ENCODE measurements around the gene SCN5A. TPM values are rescaled to one million over a fixed set of nuclear protein-coding genes. Genes with fewer than 3 reads are reported as not detected.

SCN5A gene
- total and polyA plus RNA-seq, 2 donors (not counting 1 experiment from before 2014, with no cell fraction given): 0.20 to 0.37 TPM

DNA sequence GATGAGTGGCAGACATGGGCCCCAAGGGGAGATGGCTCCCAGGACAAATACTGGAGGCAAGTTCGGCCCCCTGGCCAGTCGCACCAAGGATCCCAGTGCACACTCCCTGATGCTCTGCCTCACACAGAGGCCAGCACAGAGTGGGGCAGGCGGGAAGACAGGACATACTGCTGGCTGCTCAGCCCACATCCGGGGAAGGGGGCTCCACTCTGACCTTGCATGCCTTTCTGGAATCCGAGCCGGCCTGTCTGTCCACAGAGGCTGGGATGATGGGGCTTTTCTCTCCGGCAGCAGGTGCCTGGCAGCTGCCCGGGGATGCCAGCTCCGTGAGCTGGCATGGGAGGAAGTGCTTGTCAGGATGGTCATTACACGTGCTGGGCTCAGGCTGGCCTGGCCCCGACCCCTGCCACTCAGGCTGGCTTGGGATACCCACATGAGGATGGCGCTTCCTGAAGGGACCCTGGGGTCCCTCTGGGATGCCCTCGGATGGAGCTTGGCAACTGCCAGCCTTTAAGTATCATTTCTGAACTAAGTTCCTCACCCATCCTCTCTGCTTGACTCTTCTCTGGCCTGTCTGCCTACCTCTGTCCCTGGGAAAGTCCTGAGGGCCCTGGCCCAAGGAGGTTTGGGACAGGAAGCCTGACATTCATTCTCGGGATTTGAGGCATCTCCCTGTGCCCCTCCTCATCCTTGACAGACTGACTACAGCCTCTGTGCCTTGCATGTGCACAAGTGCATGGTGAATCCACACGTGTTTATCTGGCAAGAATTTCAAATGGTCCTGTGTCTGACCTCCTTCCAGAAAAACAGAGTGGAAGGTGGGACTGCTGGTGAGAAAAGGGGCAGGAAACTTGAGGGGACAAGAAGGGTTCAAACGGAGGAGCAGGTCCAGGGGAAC, 106.8 kb downstream of the SCN5A start:
- DNase-seq (no peak), ATAC-seq (ENCODE audit: low read depth) (no peak)
- ChIA-PET CTCF (no interaction called here), POLR2A (no interaction called here)
- Mint-ChIP-seq H3K27me3 (no peaks in the 10 kb centered on the region), H3K27ac (no peak overlapping the region), H3K4me3 (no peak overlapping the region), H3K9me3 (ENCODE audit: insufficient read depth) (no peaks in the 10 kb centered on the region), H3K4me1 (no peaks in the 10 kb centered on the region)
- Histone ChIP-seq H4K20me1 (ENCODE audit: control insufficient read depth, insufficient read depth, low read length, poor library complexity, severe bottlenecking) (no peaks in the 10 kb centered on the region), H3K4me3 (ENCODE audit: control extremely low read depth in 1 of 5, extremely low read depth in 1 of 5, insufficient read depth in 1 of 5, low read depth in 2 of 5, low read length in 4 of 5) (no peak overlapping the region), H3K9ac (ENCODE audit: low read length) (no peak overlapping the region), H2AFZ (ENCODE audit: insufficient read depth, low read depth, low read length, poor library complexity, severe bottlenecking) (no peak overlapping the region), H3K27me3 (replicated peaks in 1 of 4; ENCODE audit: control extremely low read depth in 1 of 4, control insufficient read depth in 3 of 4, insufficient read depth in 4 of 4, low read length in 3 of 4) (no peaks in the 10 kb centered on the region), H3K79me2 (ENCODE audit: control insufficient read depth, insufficient read depth, low read length) (no peaks in the 10 kb centered on the region), H3K4me1 (ENCODE audit: control insufficient read depth in 2 of 2, insufficient read depth in 2 of 2, low read length in 2 of 2) (no peaks in the 10 kb centered on the region), H3K4me2 (replicated peaks; ENCODE audit: low read depth, low read length, poor library complexity, severe bottlenecking) (no peak overlapping the region), H3K9me3 (ENCODE audit: control extremely low read depth in 1 of 3, control insufficient read depth in 2 of 3, insufficient read depth in 1 of 3, low read length in 2 of 3) (no peaks in the 10 kb centered on the region), H3K27ac (ENCODE audit: low read length in 2 of 2) (no peak overlapping the region), H3K36me3 (replicated peaks in 1 of 2; ENCODE audit: control extremely low read depth in 1 of 2, control insufficient read depth in 1 of 2, extremely low read depth in 1 of 2, insufficient read depth in 2 of 2, low read length in 1 of 2) (no peaks in the 10 kb centered on the region)
- intact Hi-C loops (cut with micrococcal nuclease): no loop called here
- 84% methylated on average over 16 of the region's 16 CpGs for WGBS (ENCODE audit: insufficient coverage)
- TF ChIP-seq, protein P1, sequence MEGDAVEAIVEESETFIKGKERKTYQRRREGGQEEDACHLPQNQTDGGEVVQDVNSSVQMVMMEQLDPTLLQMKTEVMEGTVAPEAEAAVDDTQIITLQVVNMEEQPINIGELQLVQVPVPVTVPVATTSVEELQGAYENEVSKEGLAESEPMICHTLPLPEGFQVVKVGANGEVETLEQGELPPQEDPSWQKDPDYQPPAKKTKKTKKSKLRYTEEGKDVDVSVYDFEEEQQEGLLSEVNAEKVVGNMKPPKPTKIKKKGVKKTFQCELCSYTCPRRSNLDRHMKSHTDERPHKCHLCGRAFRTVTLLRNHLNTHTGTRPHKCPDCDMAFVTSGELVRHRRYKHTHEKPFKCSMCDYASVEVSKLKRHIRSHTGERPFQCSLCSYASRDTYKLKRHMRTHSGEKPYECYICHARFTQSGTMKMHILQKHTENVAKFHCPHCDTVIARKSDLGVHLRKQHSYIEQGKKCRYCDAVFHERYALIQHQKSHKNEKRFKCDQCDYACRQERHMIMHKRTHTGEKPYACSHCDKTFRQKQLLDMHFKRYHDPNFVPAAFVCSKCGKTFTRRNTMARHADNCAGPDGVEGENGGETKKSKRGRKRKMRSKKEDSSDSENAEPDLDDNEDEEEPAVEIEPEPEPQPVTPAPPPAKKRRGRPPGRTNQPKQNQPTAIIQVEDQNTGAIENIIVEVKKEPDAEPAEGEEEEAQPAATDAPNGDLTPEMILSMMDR (IDR thresholded peaks at IDR 0.05): no peak
- no peak for TF ChIP-seq EZH2 (IDR thresholded peaks at IDR 0.05; ENCODE audit: borderline replicate concordance, insufficient read depth, low read depth, low read length, poor library complexity, severe bottlenecking)

DNA sequence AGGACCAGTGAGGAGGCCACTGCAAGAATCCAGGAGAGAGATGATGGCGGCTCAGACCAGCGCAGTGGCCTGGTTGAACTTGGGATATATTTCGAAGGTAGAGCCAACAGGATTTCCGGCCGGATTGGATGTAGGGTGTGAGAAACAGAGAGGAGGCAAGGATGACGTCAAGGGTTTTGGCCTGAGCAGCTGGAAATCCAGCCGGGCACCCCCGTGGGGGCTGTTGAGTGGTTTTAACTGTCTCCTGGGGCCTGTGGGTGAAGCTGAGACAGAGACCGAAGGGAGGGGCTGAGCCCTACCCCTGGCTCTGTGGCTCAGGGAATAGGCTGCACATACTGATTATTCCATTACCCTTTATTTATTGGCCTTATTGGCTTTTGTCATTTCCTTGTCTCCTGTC, 107.7 kb downstream of the SCN5A start:
- Mint-ChIP-seq H3K27ac (no peak overlapping the region), H3K27me3 (no peaks in the 10 kb centered on the region), H3K9me3 (ENCODE audit: insufficient read depth) (no peaks in the 10 kb centered on the region), H3K4me1 (no peaks in the 10 kb centered on the region), H3K4me3 (no peak overlapping the region)
- no peak for DNase-seq
- Histone ChIP-seq H4K20me1 (ENCODE audit: control insufficient read depth, insufficient read depth, low read length, poor library complexity, severe bottlenecking) (no peaks in the 10 kb centered on the region), H3K4me3 (ENCODE audit: control extremely low read depth in 1 of 5, extremely low read depth in 1 of 5, insufficient read depth in 1 of 5, low read depth in 2 of 5, low read length in 4 of 5) (no peak overlapping the region), H3K27me3 (replicated peaks in 1 of 4; ENCODE audit: control extremely low read depth in 1 of 4, control insufficient read depth in 3 of 4, insufficient read depth in 4 of 4, low read length in 3 of 4) (no peaks in the 10 kb centered on the region), H2AFZ (ENCODE audit: insufficient read depth, low read depth, low read length, poor library complexity, severe bottlenecking) (no peak overlapping the region), H3K4me1 (ENCODE audit: control insufficient read depth in 2 of 2, insufficient read depth in 2 of 2, low read length in 2 of 2) (no peaks in the 10 kb centered on the region), H3K27ac (ENCODE audit: low read length in 2 of 2) (no peak overlapping the region), H3K4me2 (replicated peaks; ENCODE audit: low read depth, low read length, poor library complexity, severe bottlenecking) (no peak overlapping the region), H3K79me2 (ENCODE audit: control insufficient read depth, insufficient read depth, low read length) (no peaks in the 10 kb centered on the region), H3K9ac (ENCODE audit: low read length) (no peak overlapping the region), H3K9me3 (ENCODE audit: control extremely low read depth in 1 of 3, control insufficient read depth in 2 of 3, insufficient read depth in 1 of 3, low read length in 2 of 3) (no peaks in the 10 kb centered on the region), H3K36me3 (replicated peaks in 1 of 2; ENCODE audit: control extremely low read depth in 1 of 2, control insufficient read depth in 1 of 2, extremely low read depth in 1 of 2, insufficient read depth in 2 of 2, low read length in 1 of 2) (no peaks in the 10 kb centered on the region)
- ATAC-seq (ENCODE audit: low read depth): no peak
- CTCF ChIA-PET: no interaction called here
- WGBS (ENCODE audit: insufficient coverage): 77% methylated on average over 7 of the region's 9 CpGs
- no peak for TF ChIP-seq EZH2 (IDR thresholded peaks at IDR 0.05; ENCODE audit: borderline replicate concordance, insufficient read depth, low read depth, low read length, poor library complexity, severe bottlenecking)
- TF ChIP-seq, protein P1 (IDR thresholded peaks at IDR 0.05): no peak
- POLR2A ChIA-PET: no interaction called here
- intact Hi-C loops (cut with micrococcal nuclease): no loop called here
